DMS 273 treated with DMSO at 0.1 percent for 48 hours (cell line): ENCODE data around the gene SYNE3.

Experiments used
- DNase-seq: peaks from one replicate; lab custom pipeline; 2025; lab: John Stamatoyannopoulos, UW

The SYNE3 gene

DNA sequence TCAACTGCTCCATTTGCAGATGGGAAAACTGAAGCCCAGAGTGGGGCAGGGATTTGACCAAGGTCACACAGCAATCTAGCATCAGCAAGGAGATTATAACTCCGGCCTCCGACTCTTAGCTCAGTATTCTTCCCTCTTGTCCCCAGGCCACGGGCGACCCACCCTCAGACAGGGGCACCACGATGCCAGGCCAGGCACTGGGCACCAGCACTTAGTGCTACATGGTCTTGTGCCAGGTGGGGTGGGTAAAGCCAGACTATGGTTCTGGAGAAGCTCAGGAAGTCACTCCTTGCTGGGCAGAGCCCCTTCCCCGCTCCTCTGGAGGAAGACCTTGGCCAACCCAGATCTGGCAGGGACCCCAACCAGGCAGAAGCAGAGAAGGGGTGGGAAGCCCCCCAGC, 41.5 kb downstream of the SYNE3 start:
- DNase-seq, result no peak

DNA sequence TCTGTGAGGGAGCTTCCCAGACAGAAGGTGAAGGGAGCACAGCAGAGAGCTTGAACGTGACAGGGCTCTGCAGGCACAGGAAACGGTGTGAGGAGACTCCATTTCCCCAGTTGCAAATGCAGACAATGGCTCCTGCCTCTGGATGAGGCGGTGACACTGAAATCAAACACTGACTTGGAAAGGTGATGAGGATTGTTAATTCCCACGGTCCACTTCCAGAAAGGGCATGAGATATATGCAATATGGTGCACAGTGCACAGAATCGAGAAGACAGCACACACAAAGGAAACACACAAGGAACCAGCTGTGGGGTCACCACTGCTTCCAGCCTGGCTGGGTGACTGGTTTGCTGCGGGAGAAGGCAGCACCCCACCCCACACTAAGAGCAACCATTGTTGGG, 42.0 kb downstream of the SYNE3 start:
- no peak for DNase-seq

DNA sequence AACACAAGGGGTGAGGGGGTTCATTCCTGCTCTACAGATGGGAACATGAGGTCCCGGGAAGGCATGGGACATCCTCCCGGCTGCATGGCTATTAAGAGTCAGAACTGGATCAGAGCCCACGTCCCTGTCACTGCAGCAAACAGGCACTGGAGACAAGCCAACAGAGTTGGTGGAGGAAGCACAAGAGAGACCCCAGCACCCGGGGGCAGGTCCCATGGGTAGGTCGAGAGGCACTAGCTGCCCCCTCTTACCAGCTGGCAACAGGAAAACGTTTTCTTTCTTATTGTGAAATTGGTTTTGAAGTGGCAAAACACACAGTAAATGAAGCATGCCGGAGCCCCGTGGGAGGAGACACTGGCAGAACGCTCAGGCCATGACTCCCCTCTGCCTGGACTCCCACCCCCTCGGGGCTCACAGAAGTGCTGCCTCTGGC, 43.6 kb downstream of the SYNE3 start:
- DNase-seq, result no peak

DNA sequence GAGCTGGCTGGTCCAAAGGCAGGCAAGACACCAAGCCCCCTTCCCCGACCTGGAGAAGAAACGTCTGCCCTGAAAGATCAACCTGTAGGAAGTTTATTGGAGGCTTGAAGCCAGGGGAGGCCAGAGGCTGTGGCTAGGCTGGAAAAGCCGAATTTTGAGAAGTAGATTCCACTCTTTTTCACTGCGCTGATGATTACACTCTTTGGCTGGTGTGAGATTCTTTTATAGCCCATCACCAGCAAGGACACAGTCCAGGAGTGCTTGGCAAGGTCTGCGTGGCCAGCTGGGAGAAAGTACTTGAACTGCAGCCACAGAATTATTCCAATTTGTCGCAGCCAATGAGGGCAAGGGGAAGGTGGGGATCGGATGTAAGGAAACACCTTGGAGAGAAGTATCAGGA, 45.0 kb downstream of the SYNE3 start:
- no peak for DNase-seq

DNA sequence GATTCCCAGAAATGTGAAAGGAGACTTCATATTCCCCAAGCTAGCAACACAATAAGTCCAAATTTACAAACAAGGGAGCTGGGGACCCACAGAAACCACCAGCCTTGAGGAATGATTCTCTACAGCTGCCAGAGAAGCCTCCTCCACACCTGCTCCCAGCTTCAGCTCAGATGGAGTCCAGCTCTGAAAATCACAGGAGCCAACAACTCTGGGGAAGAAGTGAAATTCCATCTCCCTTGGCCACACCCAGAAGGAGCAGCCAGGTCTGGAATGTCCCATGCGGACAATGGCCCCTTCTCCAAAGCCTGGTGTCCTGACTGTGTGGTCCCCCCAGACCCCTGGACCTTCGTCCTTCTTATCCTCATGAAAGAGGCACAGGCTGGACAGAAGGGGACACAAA, 45.4 kb downstream of the SYNE3 start:
- no peak for DNase-seq

DNA sequence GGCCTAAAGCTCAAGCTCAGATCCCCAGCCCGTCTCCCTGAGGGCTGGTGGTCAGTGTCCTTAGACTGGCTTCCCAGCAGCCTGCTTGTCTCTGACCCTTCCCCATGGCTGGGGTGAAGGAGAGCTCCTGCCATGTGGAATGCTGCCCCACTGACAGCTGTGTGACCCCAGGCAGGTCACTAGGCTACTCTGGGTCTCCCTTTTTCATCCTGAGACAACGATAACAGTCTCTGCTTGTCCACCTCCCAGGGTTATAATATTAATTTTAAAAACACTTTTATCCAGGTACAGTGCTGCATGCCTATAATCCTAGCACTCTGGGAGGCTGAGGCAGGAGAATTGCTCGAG, 47.3 kb downstream of the SYNE3 start:
- DNase-seq, result no peak

DNA sequence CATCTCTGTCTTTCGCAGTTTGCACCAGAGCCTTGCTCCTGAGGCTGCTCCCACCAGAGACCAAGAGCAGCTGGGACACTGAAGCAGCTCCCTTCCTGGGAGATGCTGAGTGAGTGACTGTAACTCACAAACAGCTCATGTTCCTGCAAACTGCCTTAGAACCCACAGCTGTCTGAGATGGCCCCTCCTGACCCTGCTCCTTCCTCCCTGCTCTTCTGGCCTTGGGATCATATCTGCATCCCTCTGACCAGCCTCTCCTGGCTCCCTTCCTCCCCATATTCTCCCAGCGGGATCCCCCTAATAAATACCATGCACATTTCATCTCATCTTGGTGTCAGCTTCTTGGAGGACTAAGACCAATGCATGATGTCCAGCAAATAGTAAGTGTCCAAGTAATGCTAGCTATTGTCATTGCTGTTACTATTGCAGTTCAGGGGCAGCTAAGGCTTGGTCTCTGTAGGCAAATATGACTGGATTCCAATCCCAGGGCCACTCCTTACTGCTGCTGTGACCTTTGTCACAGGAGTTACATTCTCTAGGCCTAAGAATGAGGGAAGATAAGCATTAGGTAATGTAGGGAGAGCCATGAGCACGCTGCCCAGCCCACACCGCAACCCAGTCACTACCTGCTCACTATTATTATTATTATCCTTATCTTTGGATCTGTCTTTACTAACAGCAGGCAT, 47.9 kb downstream of the SYNE3 start:
- no peak for DNase-seq

DNA sequence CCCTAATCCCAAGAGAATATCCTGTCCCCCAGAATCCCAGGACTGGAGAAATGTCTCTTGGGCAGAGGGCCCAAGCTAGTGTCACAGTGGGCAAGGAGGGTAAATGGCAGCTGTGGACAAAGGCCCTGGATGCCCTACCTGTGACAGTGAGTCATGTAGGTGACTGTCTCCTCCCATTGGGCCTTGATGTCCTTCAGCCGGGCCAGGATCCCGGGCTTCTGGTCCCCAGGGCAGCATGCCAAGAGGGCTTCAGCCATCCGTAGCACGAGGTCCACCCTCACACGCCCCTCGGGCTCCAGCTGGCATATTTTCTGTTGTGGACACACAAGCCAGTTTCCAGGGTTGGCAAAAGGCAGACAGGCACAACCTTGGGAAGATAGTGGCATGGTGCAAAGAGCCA, 48.8 kb downstream of the SYNE3 start:
- DNase-seq, result no peak

DNA sequence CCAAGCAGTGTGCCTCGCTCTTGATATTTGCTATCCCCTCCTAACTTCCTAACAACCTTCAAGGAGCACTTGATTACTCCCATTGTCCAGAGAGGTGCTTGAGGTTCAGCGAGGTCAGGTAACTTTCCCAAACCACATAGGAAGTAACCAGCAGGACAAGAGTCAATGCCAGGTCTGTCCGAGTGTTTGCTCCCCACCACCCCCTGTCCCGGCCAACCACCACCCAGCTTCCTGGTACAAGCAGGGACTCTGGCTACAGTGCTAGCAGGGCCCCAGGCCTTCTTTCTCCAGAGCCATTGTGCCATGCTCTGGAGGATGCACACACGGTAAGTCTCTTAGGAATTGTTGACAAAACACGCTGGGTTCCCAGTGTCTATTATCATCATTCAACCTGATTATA, 49.2 kb downstream of the SYNE3 start:
- no peak for DNase-seq
